ENCODE results near the gene CHD9NB. TPM values are rescaled to one million over a fixed set of nuclear protein-coding genes. Genes with fewer than 3 reads are reported as not detected.

Gene CHD9NB
- total RNA-seq, 1 experiment from 2014 or later: 0.40 TPM

- H3K4me2 ChIP-seq (ENCODE audit: low read length): no peak overlapping the region
- CTCF ChIA-PET: no interaction called here
Observed at GRCh38 chr16:53092284-53092683, 39.6 kb upstream of the CHD9NB start.

GRCh38 chr16:53091466-53092211 is 38.9 kb upstream of the CHD9NB start:
- Histone ChIP-seq H3K27ac (ENCODE audit: low read length) (no peak overlapping the region), H3F3A (ENCODE audit: low read length, unreplicated experiment) (no peaks in the 10 kb centered on the region), H3K79me2 (ENCODE audit: low read length) (no peaks in the 10 kb centered on the region), H3K4me1 (ENCODE audit: insufficient read depth, low read length) (peaks cover 8% of the 10 kb centered on the region; the same call in 1 of the 2 replicates), H3K4me3 (ENCODE audit: low read length) (no peak overlapping the region), H3K9ac (ENCODE audit: low read length) (no peak overlapping the region), H3K9me3 (ENCODE audit: low read length) (no peaks in the 10 kb centered on the region), H3K27me3 (ENCODE audit: low read length) (no peaks in the 10 kb centered on the region), H3K4me2 (ENCODE audit: low read length) (no peak overlapping the region), H3K9me2 (replicated peaks; ENCODE audit: low read length) (no peaks in the 10 kb centered on the region), H3K36me3 (ENCODE audit: low read depth, low read length) (no peaks in the 10 kb centered on the region), H4K20me1 (ENCODE audit: low read length) (no peaks in the 10 kb centered on the region), H2AFZ (ENCODE audit: low read length) (no peak overlapping the region)
- no peak for DNase-seq
- POLR2A ChIA-PET (ENCODE audit: unreplicated experiment): no interaction called here
- ATAC-seq: no peak
- TF ChIP-seq CTCF (conservative IDR thresholded peaks at IDR 0.05; ENCODE audit: low read depth, low read length): no peak
- TF ChIP-seq EZH2 (IDR thresholded peaks at IDR 0.05; ENCODE audit: low read length, unreplicated experiment): no peak
- TF ChIP-seq EZH2phosphoT487 (IDR thresholded peaks at IDR 0.05; ENCODE audit: borderline replicate concordance, low read length): no peak
- BruUV-seq (replicated peaks): no TSS peak
- intact Hi-C loops (cut with micrococcal nuclease): no loop called here
- CTCF ChIA-PET: no interaction called here

More at GRCh38 chr16:53092284-53092683, 39.6 kb upstream of the CHD9NB start:
- Histone ChIP-seq H3F3A (ENCODE audit: low read length, unreplicated experiment) (no peaks in the 10 kb centered on the region), H4K20me1 (ENCODE audit: low read length) (no peaks in the 10 kb centered on the region), H3K27ac (ENCODE audit: low read length) (no peak overlapping the region), H3K9ac (ENCODE audit: low read length) (no peak overlapping the region), H3K4me3 (ENCODE audit: low read length) (no peak overlapping the region), H3K79me2 (ENCODE audit: low read length) (no peaks in the 10 kb centered on the region), H3K27me3 (ENCODE audit: low read length) (no peaks in the 10 kb centered on the region), H3K4me1 (ENCODE audit: insufficient read depth, low read length) (peaks cover 8% of the 10 kb centered on the region; the same call in 1 of the 2 replicates), H3K36me3 (ENCODE audit: low read depth, low read length) (no peaks in the 10 kb centered on the region), H2AFZ (ENCODE audit: low read length) (no peak overlapping the region), H3K9me2 (replicated peaks; ENCODE audit: low read length) (no peaks in the 10 kb centered on the region), H3K9me3 (ENCODE audit: low read length) (no peaks in the 10 kb centered on the region)
- DNase-seq: no peak
- BruUV-seq (replicated peaks): no TSS peak
- TF ChIP-seq CTCF (conservative IDR thresholded peaks at IDR 0.05; ENCODE audit: low read depth, low read length) (no peak), EZH2 (IDR thresholded peaks at IDR 0.05; ENCODE audit: low read length, unreplicated experiment) (no peak)
- ATAC-seq: no peak
- POLR2A ChIA-PET (ENCODE audit: unreplicated experiment): no interaction called here
- intact Hi-C loops (cut with micrococcal nuclease): no loop called here

Measured in PC-3 (cell line).